ENCODE results near the gene CRIP2. TPM values are rescaled to one million over a fixed set of nuclear protein-coding genes. Genes with fewer than 3 reads are reported as not detected.

The CRIP2 gene
- total and polyA plus RNA-seq, 2 donors (not counting 1 experiment from before 2014, with no cell fraction given): 6.0 to 81.6 TPM

GRCh38 chr14:105445290-105445689, 29.3 kb upstream of the CRIP2 start:
- POLR2A ChIA-PET: no interaction called here
- TF ChIP-seq CTCF (IDR thresholded peaks at IDR 0.05) (no peak), EZH2 (IDR thresholded peaks at IDR 0.05; ENCODE audit: borderline replicate concordance, insufficient read depth, low read depth, low read length, poor library complexity, severe bottlenecking) (no peak)
- CTCF ChIA-PET: no interaction called here

DNA sequence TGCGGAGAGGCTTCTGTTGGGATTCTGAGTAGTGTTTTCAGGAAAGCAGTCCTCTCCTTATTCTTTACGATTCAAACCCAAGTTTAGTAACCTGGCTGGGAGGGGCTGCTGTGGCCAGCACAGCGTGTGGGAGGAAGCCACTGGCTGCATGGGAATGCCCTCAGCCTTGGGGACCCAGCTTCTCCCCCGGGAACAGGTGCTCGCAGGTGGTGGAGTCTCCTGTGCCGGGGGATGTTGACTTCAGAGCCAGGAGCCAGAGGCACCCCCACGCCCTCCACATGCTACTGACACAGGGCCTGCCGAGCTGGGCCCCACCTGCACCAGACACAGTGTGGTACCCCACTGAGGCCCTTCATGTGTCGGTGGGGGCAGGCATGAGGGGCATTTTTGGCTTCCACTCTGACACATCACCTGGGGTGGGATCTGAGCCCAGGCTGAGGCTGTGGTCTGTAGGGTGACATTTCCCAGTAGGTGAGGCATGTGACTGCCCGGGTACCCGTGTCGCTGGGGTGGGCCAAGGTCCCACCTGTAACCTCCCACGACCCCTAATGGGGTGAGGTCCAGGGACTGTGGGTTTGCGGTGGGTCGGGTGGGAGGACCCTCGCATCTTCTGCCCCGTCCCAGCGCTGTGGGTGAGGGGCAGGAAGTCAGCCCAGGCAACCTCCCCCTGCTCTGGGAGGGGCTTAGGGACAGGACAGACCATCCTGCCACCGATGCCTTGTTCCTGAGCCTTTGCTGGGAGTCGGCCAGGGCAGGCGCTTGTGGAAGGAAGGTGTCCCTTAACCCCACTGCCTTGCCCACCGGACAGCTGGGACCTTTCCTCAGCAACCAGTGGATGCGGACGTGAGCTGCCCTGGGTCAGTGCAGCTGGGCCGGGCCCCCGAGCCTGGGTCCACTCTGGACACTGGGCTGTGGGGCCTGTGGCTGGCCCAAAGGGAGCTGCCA, 28.4 kb upstream of the CRIP2 start:
- Histone ChIP-seq H3K9ac (ENCODE audit: low read length) (no peak overlapping the region), H3K27me3 (replicated peaks in 1 of 4; ENCODE audit: control extremely low read depth in 1 of 4, control insufficient read depth in 3 of 4, insufficient read depth in 4 of 4, low read length in 3 of 4) (no peaks in the 10 kb centered on the region), H3K4me2 (replicated peaks; ENCODE audit: low read depth, low read length, poor library complexity, severe bottlenecking) (no peak overlapping the region), H3K27ac (ENCODE audit: low read length in 2 of 2) (no peak overlapping the region), H3K4me1 (ENCODE audit: control insufficient read depth in 2 of 2, insufficient read depth in 2 of 2, low read length in 2 of 2) (no peaks in the 10 kb centered on the region), H3K79me2 (ENCODE audit: control insufficient read depth, insufficient read depth, low read length) (peaks cover 48% of the 10 kb centered on the region), H4K20me1 (ENCODE audit: control insufficient read depth, insufficient read depth, low read length, poor library complexity, severe bottlenecking) (peaks cover 41% of the 10 kb centered on the region), H3K4me3 (ENCODE audit: control extremely low read depth in 1 of 5, extremely low read depth in 1 of 5, insufficient read depth in 1 of 5, low read depth in 2 of 5, low read length in 4 of 5) (no peak overlapping the region), H2AFZ (ENCODE audit: insufficient read depth, low read depth, low read length, poor library complexity, severe bottlenecking) (no peak overlapping the region), H3K36me3 (replicated peaks in 1 of 2; ENCODE audit: control extremely low read depth in 1 of 2, control insufficient read depth in 1 of 2, extremely low read depth in 1 of 2, insufficient read depth in 2 of 2, low read length in 1 of 2) (peaks cover 0 to 20% of the 10 kb centered on the region in 2 experiments), H3K9me3 (ENCODE audit: control extremely low read depth in 1 of 3, control insufficient read depth in 2 of 3, insufficient read depth in 1 of 3, low read length in 2 of 3) (no peaks in the 10 kb centered on the region)
- H3K27ac Mint-ChIP-seq: no peak overlapping the region
- ChIA-PET CTCF (interaction anchor here (0.9 kb wide), 1 partner anchor 44 kb away, joined by 3 read pairs; no protein-coding TSS in a partner anchor), POLR2A (no interaction called here)
- no peaks in the 10 kb centered on the region for H3K4me1 Mint-ChIP-seq
- H3K9me3 Mint-ChIP-seq (ENCODE audit: insufficient read depth): no peaks in the 10 kb centered on the region
- no peaks in the 10 kb centered on the region for H3K27me3 Mint-ChIP-seq
- no peak for ATAC-seq (ENCODE audit: low read depth)
- no peak for TF ChIP-seq CTCF (IDR thresholded peaks at IDR 0.05)
- TF ChIP-seq EZH2 (IDR thresholded peaks at IDR 0.05; ENCODE audit: borderline replicate concordance, insufficient read depth, low read depth, low read length, poor library complexity, severe bottlenecking): no peak
- 92% methylated on average over 25 of the region's 26 CpGs for WGBS (ENCODE audit: insufficient coverage)
- intact Hi-C loops (cut with micrococcal nuclease): no loop called here
- no peak overlapping the region for H3K4me3 Mint-ChIP-seq
- DNase-seq: no peak

More at GRCh38 chr14:105445290-105445689, 29.3 kb upstream of the CRIP2 start:
- Mint-ChIP-seq H3K27ac (no peak overlapping the region), H3K4me3 (no peak overlapping the region), H3K4me1 (no peaks in the 10 kb centered on the region), H3K9me3 (ENCODE audit: insufficient read depth) (no peaks in the 10 kb centered on the region), H3K27me3 (no peaks in the 10 kb centered on the region)
- no peak overlapping the region for H3K9ac ChIP-seq (ENCODE audit: low read length)
- no peak overlapping the region for H3K4me2 ChIP-seq (replicated peaks; ENCODE audit: low read depth, low read length, poor library complexity, severe bottlenecking)
- H3K79me2 ChIP-seq (ENCODE audit: control insufficient read depth, insufficient read depth, low read length): peaks cover 53% of the 10 kb centered on the region
- ATAC-seq (ENCODE audit: low read depth) (no peak), DNase-seq (no peak)
- H3K36me3 ChIP-seq (replicated peaks in 1 of 2; ENCODE audit: control extremely low read depth in 1 of 2, control insufficient read depth in 1 of 2, extremely low read depth in 1 of 2, insufficient read depth in 2 of 2, low read length in 1 of 2): peaks cover 0 to 11% of the 10 kb centered on the region in 2 experiments
- no peaks in the 10 kb centered on the region for H3K9me3 ChIP-seq (ENCODE audit: control extremely low read depth in 1 of 3, control insufficient read depth in 2 of 3, insufficient read depth in 1 of 3, low read length in 2 of 3)
- no peak overlapping the region for H2AFZ ChIP-seq (ENCODE audit: insufficient read depth, low read depth, low read length, poor library complexity, severe bottlenecking)
- H3K27ac ChIP-seq (ENCODE audit: low read length in 2 of 2): no peak overlapping the region
- H3K4me1 ChIP-seq (ENCODE audit: control insufficient read depth in 2 of 2, insufficient read depth in 2 of 2, low read length in 2 of 2): no peaks in the 10 kb centered on the region
- intact Hi-C loops (cut with micrococcal nuclease): no loop called here
- no peaks in the 10 kb centered on the region for H3K27me3 ChIP-seq (replicated peaks in 1 of 4; ENCODE audit: control extremely low read depth in 1 of 4, control insufficient read depth in 3 of 4, insufficient read depth in 4 of 4, low read length in 3 of 4)
- peaks cover 47% of the 10 kb centered on the region for H4K20me1 ChIP-seq (ENCODE audit: control insufficient read depth, insufficient read depth, low read length, poor library complexity, severe bottlenecking)
- 82% methylated on average over 24 of the region's 24 CpGs for WGBS (ENCODE audit: insufficient coverage)
- no peak overlapping the region for H3K4me3 ChIP-seq (ENCODE audit: control extremely low read depth in 1 of 5, extremely low read depth in 1 of 5, insufficient read depth in 1 of 5, low read depth in 2 of 5, low read length in 4 of 5)

All from B cell (primary cell).